HG02943 (cell line): ENCODE data around the gene PIK3R1.

Experiments
- ATAC-seq: cut with Tn5 transposase; IDR thresholded peaks from one replicate; pipeline ENCODE4 v1.9.1; 2021; ENCODE audit warnings: mild to moderate bottlenecking, low read depth, moderate library complexity; ENCODE audit not compliant: unreplicated experiment

The PIK3R1 gene

GRCh38 chr5:68267066-68267465 lies 51.5 kb downstream of the PIK3R1 start:
- ATAC-seq: no peak

DNA sequence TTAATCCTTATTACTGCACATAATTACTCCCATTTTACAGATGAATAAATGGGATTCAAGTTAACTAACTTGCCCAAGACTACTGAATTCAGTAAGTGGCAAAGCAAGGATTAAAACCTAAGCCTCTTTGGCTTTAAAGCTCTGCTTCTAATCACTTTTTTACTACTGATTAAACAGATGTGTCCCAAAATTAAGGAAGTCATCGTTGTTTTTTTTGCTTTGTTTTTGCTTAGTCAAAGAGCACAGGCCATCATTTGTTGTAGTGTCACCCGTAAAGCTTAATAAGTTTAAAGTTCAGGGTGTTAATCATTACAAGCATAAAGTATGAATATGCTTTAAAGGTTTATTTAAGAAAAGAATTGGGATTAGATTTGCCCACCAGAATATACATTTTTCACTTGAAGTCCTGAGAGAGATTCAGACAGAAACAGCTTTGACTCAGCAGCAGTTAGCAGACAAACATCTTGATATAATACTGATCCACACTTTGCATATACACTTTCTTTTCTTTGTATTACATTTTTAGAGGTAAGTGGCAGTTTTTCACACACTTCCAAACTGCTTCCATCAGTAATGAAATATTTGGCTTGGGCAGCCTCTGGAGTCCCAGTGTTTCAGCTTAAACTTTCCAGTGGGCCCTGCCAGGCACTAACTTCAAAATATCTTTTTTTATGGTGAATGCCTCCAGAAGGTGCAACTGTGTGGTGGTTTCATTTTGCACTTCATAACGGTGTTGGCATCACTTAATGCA lies 52.7 kb downstream of the PIK3R1 start:
- no peak for ATAC-seq

DNA sequence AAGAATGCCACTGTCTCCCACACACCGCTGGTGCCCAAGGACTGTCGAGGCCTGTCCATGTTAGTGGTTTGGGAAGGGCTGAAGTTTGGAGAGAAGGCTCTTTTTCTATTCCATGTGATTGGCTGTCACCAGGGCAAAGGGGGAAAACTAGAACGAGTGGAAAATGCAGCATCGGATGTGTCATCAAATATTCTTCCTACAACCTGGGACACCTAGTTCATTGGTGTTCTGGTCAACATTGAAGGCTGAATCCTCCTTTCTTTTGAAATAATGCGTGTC lies 53.2 kb downstream of the PIK3R1 start:
- no peak for ATAC-seq

GRCh38 chr5:68269820-68270219 lies 54.3 kb downstream of the PIK3R1 start:
- no peak for ATAC-seq

- no peak for ATAC-seq
These were observed 54.9 kb downstream of the PIK3R1 start for GRCh38 chr5:68270399-68270975.

GRCh38 chr5:68271124-68271523 lies 55.6 kb downstream of the PIK3R1 start:
- no peak for ATAC-seq

- no peak for ATAC-seq
These were observed 56.7 kb downstream of the PIK3R1 start for GRCh38 chr5:68272289-68272688.

DNA sequence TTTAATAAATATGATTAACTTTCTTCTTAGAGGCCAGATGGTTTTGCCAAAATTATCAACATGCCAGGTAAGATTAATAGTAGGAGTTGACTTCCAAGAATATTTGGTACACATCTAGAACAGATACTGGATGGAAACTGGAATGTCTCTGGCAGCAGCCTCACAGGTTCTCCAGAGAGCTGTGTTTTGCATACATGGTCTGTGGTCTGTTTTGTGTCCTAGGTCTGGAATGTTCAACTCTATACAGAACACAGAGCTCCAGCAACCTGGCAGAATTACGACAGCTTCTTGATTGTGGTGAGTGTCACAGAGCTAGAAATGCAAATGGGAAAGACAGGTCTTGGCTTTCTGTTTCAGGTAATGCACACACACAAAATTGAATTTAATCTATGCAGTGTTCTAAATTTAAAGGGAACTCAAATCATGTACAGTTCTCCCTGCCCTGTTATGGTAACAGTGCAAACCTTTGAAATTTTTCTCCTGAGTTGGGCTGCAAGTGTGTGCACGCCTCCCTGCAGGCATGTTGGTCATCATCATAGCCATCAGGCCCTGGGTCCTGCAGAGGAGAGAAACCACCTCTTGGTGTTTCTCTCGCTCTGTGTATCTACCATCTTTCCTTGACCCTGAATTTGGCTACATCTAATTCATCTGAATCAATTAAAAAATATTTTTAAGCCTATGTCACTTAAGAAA lies 58.3 kb downstream of the PIK3R1 start:
- no peak for ATAC-seq

GRCh38 chr5:68274847-68275651 lies 59.5 kb downstream of the PIK3R1 start:
- ATAC-seq: no peak

- ATAC-seq: no peak
These were observed 61.2 kb downstream of the PIK3R1 start for GRCh38 chr5:68276740-68277139.

GRCh38 chr5:68277431-68277830 lies 61.9 kb downstream of the PIK3R1 start:
- no peak for ATAC-seq

GRCh38 chr5:68279984-68280383 lies 64.4 kb downstream of the PIK3R1 start:
- no peak for ATAC-seq

- ATAC-seq: no peak
These were observed 66.4 kb downstream of the PIK3R1 start for GRCh38 chr5:68282001-68282400.

DNA sequence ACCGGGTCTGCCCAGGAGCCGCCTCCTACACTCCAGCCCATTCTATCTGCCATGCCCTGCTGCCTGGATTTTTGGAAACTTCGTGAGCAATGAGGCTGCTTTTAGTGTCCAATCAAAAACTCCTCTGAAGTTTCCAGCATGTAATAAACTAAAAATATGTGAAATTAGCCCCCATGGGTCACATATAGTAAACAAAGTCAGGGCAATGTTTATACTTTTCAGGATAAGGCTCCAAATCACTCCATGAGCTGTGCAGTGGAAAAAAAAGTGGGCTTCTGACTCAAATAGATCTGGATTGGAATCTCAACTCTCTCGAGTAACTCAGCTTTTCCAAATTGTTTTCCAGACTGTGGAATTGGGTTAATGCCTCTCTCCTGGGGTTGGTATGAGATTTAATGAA lies 68.2 kb downstream of the PIK3R1 start:
- ATAC-seq: no peak

- no peak for ATAC-seq
These were observed 69.7 kb downstream of the PIK3R1 start for GRCh38 chr5:68285075-68285840.

- no peak for ATAC-seq
These were observed 70.5 kb downstream of the PIK3R1 start for GRCh38 chr5:68285851-68286611.

DNA sequence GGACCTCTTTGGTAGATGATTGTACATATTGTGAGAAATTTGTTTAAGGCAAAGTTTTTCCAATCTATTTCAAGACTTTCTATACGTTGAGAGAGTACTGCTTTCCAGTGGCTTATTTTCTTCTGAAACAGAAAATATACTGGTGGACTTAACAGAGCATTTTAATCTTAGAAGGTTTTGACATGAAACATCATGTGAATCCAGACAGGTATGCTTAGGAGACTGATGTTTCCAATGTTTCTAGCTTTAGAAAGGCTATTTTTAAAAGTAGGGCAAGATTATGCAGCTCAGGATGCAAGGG lies 71.0 kb downstream of the PIK3R1 start:
- ATAC-seq: no peak

- no peak for ATAC-seq
These were observed 72.0 kb downstream of the PIK3R1 start for GRCh38 chr5:68287631-68287975.

DNA sequence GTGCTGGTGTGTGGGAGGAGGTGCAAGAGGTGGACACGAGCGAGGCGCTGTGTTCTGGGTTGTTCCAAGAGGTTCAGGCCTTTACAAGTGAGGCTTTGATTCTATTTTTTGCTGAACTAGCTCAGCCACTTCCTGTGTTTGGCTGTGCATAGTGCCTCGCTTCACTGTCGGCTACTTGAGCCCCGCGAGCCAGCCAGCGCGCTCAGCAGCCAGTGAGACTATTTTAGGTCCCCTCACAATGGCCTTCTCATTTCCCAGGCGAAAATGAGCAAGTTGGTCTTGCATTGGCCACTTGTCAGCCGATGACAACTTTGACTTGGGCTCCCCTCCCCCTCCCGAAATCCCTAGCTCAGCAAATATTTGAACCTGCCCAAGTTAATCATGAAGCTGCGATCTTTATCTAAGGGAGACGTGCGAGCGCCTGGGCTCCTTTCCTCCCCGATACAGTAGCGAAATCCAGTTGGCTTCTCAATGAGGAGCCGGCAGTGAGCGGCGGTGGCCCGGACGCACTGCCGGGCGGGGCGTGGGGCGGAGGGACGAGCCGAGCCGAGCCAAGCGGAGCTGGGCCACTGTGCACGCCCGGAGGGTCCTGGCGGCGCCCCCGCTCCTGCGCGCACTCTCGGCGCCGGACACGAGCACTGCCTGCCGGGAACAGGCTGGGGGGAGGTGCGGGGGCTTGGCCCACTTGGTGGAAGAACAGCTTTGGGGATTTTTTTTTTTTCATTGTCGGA lies 72.6 kb downstream of the PIK3R1 start:
- ATAC-seq: peak; percentile 73
